Measurements from ENCODE around the gene ACTN1. TPM values are rescaled to one million over a fixed set of nuclear protein-coding genes. Genes with fewer than 3 reads are reported as not detected.

The ACTN1 gene
- polyA plus RNA-seq, 3 donors = 41.4 to 75.0 (median 69.4) TPM

GRCh38 chr14:68975667-68976066, 3.4 kb downstream of the ACTN1 start:
- H3K4me1 ChIP-seq (ENCODE audit: control insufficient read depth in 1 of 2, insufficient read depth in 2 of 2, low read length in 2 of 2) = peaks cover 22 to 34% of the 10 kb centered on the region in 2 donors
- Mint-ChIP-seq H3K36me3 (peaks cover 33 to 43% of the 10 kb centered on the region in 2 donors), H3K9me3 (peaks cover 10 to 13% (median 12%) of the 10 kb centered on the region in 7 donors), H3K27ac (peak overlapping the region in 1 of 7 donors; percentile 15), H3K27me3 (ENCODE audit: low read depth in 3 of 3) (peaks cover 0 to 7% (median 4%) of the 10 kb centered on the region in 3 donors), H3K4me1 (peaks cover 50% of the 10 kb centered on the region), H3K4me3 (no peak overlapping the region)
- H3K4me2 ChIP-seq (replicated peaks; ENCODE audit: extremely low read depth, low read length, poor library complexity, severe bottlenecking) = no peak overlapping the region
- TF ChIP-seq CTCF (IDR thresholded peaks at IDR 0.05) = no peak
- WGBS (ENCODE audit: insufficient coverage) = 79% methylated on average over 7 of the region's 7 CpGs
- peaks cover 84% of the 10 kb centered on the region for H3K79me2 ChIP-seq (ENCODE audit: insufficient read depth, low read length)
- peaks cover 71% of the 10 kb centered on the region for H4K20me1 ChIP-seq (ENCODE audit: insufficient read depth, low read length)
- H3K27ac ChIP-seq (ENCODE audit: low read depth in 1 of 2, low read length in 2 of 2) = peak overlapping the region in 1 of 2 donors; percentile 85
- H3K27me3 ChIP-seq (ENCODE audit: control insufficient read depth in 2 of 2, insufficient read depth in 2 of 2, low read length in 2 of 2) = no peaks in the 10 kb centered on the region
- DNase-seq = no peak
- intact Hi-C loops (cut with micrococcal nuclease) = loop anchor here (2.0 to 5.0 kb wide), 2 partner anchors 63 to 117 kb away; no protein-coding TSS in a partner anchor
- H2AFZ ChIP-seq (ENCODE audit: insufficient read depth, low read depth, low read length, poor library complexity, severe bottlenecking) = no peak overlapping the region
- H3K36me3 ChIP-seq (replicated peaks in 1 of 2; ENCODE audit: control insufficient read depth in 1 of 2, insufficient read depth in 2 of 2, low read length in 2 of 2) = peaks cover 21 to 43% of the 10 kb centered on the region in 2 donors
- no peak overlapping the region for H3K4me3 ChIP-seq (replicated peaks in 1 of 3; ENCODE audit: low read depth in 2 of 3, low read length in 3 of 3)
- H3K9me3 ChIP-seq (replicated peaks in 1 of 2; ENCODE audit: control insufficient read depth in 1 of 2, insufficient read depth in 1 of 2, low read length in 2 of 2) = peaks cover 9 to 12% of the 10 kb centered on the region in 2 donors
- no peak overlapping the region for H3K9ac ChIP-seq (ENCODE audit: insufficient read depth, low read length, poor library complexity, severe bottlenecking)

GRCh38 chr14:68974759-68975347, 4.2 kb downstream of the ACTN1 start:
- Histone ChIP-seq H3K9me3 (replicated peaks in 1 of 2; ENCODE audit: control insufficient read depth in 1 of 2, insufficient read depth in 1 of 2, low read length in 2 of 2) (peaks cover 9 to 12% of the 10 kb centered on the region in 2 donors), H3K79me2 (ENCODE audit: insufficient read depth, low read length) (peaks cover 92% of the 10 kb centered on the region), H3K4me2 (replicated peaks; ENCODE audit: extremely low read depth, low read length, poor library complexity, severe bottlenecking) (no peak overlapping the region), H3K4me3 (replicated peaks in 1 of 3; ENCODE audit: low read depth in 2 of 3, low read length in 3 of 3) (no peak overlapping the region), H3K9ac (ENCODE audit: insufficient read depth, low read length, poor library complexity, severe bottlenecking) (no peak overlapping the region), H3K36me3 (replicated peaks in 1 of 2; ENCODE audit: control insufficient read depth in 1 of 2, insufficient read depth in 2 of 2, low read length in 2 of 2) (peaks cover 21 to 46% of the 10 kb centered on the region in 2 donors), H3K27me3 (ENCODE audit: control insufficient read depth in 2 of 2, insufficient read depth in 2 of 2, low read length in 2 of 2) (no peaks in the 10 kb centered on the region), H3K4me1 (ENCODE audit: control insufficient read depth in 1 of 2, insufficient read depth in 2 of 2, low read length in 2 of 2) (peaks cover 22 to 29% of the 10 kb centered on the region in 2 donors), H3K27ac (ENCODE audit: low read depth in 1 of 2, low read length in 2 of 2) (no peak overlapping the region), H2AFZ (ENCODE audit: insufficient read depth, low read depth, low read length, poor library complexity, severe bottlenecking) (no peak overlapping the region), H4K20me1 (ENCODE audit: insufficient read depth, low read length) (peaks cover 79% of the 10 kb centered on the region)
- Mint-ChIP-seq H3K9me3 (peaks cover 10 to 13% (median 12%) of the 10 kb centered on the region in 7 donors), H3K27me3 (ENCODE audit: low read depth in 3 of 3) (peaks cover 0 to under 1% (median 0%) of the 10 kb centered on the region in 3 donors), H3K4me3 (no peak overlapping the region), H3K36me3 (peaks cover 35 to 46% of the 10 kb centered on the region in 2 donors), H3K27ac (peak overlapping the region in 1 of 7 donors; percentile 60), H3K4me1 (peaks cover 52% of the 10 kb centered on the region)
- DNase-seq = no peak
- WGBS (ENCODE audit: insufficient coverage) = 98% methylated on average over 6 of the region's 6 CpGs
- intact Hi-C loops (cut with micrococcal nuclease) = loop anchor here in 1 of 2 donors (5.0 kb wide), 1 partner anchor 117 kb away; no protein-coding TSS in a partner anchor
- no peak for TF ChIP-seq CTCF (IDR thresholded peaks at IDR 0.05)

All from CD14-positive monocyte (primary cell).